NOMO-1 treated with DMSO at 0.1 percent for 48 hours (cell line): ENCODE results near the gene CREBBP.
"Not testable (repeated sequence)": the region's sequence is repeated elsewhere in the genome, so short reads cannot be mapped to it uniquely, and the experiment has no call there.

Experiments used
- DNase-seq: peaks from one replicate; lab custom pipeline; 2025; ENCODE audit not compliant: unreplicated experiment; lab: John Stamatoyannopoulos, UW

CREBBP gene

DNA sequence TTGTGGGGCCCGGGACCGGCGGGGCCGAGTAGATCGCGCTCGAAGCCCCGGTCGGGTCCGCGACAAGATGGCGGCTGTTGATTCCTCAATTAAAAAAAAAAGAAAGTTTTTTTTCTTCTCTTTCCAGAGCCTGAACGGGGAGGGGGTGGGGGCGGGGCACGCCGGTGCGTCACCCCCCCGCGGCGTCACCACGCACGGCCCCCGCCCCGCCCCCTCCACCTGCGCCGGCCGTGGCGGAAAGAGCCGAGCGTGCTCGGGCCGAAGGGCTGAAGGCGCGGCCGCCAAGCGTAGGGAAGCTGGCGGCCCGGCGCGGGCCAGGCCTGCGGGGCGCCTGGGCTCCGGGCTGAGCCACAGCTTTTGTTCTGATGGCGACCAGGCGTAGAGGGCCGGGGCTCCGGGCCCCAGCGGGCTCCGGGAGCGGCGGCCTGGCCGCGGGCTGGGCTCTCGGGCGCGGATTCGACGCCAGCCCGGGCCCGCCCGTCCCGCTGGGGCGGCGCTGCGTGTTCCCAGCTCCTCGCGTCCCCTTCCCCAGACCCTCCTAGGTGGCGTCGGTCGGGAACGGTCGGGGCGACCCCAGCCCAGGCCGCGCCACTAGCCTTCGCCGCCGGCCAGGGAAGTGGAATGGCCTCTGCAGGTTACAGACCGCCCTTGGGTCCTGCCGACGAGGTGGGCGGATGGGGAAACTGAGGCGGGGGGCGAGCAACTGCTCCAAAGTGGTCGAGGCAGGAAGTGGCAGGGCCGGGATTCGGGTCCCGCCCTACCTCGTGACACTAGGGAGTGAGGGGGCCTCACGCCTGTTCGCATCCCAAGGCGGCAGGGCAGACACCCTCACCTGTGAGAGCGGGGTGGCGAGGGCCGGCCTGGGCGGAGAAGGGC, at the start of gene CREBBP:
TSS of gene CREBBP (minus strand) at position 91 of the 876 bp plus-strand sequence. CDS start 797 bp downstream, outside the sequence.
- DNase-seq, result peak; percentile 79

DNA sequence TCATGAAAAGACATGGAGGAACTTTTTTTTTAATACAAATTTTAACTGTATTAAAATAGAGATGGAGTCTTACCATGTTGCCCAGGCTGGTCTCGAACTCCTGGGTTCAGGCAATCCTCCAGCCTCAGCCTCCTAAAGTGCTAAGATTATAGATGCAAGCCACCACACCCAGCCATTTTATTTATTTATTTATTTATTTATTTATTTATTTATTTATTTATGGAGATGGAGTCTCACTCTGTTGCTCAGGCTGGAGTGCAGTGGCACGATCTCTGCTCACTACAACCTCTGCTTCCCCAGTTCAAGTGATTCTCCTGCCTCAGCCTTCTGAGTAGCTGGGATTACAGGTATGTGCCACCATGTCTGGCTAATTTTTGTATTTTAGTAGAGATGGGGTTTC, 46.6 kb upstream of the CREBBP start:
- not testable (repeated sequence) for DNase-seq

DNA sequence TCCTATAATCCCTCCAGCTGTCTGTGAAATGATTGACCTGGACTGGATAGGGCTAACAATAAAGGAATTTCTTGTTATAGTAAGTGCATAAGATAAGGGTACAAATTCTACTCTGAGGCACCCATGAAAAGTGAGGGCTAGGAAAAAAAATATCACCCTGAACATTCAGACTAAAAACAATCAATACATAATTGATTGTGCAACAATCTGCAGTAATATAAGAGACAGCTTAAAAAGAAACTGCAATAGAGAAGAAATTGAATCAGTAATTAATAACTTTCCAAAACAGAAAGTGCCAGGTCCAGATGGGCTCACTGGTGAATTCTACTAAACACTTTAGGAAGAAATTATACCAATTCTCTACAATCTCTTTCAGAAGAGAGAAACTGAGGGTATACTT, 44.2 kb upstream of the CREBBP start:
- DNase-seq, result no peak

DNA sequence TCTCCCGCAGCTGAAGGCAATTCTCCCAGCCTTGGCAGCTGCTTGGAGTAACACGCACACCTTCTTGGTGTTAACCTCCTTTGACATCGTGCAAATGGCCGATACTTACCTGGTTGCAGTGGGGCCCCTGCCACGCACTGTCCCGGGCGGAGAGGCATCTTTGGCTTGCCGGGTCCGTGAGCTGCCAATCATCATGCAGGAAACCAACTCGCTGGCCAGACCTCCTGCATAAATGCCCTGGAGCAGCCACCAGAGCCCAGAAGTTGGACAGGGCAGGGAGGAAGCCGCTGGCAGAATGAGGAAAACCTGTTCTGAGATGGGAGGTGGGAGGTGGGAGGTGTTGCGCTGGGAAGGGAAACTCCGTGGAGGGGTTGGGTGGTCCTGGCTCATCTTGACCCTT, 41.7 kb upstream of the CREBBP start:
- no peak for DNase-seq

DNA sequence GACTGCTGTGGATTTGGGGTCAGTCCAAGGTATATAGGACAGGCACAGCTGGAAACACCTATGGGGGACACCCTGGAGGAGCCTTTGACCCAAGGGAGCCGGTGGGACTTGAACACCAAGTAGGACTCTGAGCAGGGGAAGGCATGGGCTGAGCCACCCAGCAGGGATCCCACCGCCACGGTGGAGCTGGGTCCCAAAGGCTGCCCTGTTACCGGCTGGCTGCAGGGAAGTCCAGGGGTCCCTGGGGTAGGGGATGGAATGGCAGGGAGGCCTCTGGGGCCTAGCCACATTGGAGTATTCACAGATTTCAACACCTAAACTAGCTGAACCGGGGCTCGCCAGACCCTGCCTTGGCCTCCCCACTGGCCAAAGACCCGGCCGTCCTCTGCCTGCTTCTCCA, 39.7 kb upstream of the CREBBP start:
- no peak for DNase-seq

DNA sequence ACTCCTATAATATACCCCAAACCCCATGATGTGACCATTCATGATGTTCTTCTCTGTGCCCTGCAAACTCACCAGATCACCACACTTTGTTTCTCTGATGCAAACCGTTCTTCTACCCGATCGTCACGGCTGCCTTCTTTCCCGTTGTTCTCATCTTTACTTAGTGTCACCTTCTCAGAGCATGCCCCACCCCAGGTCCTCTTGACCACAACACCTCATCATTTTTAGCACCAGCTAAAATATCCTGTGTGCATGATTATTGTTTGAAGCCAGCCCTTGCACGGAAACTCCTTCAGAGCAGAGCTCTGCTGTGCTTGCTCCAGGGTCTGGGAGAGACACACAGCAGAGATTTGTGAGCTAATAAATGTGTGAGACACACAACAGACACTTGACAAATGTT, 38.9 kb upstream of the CREBBP start:
- DNase-seq, result no peak

DNA sequence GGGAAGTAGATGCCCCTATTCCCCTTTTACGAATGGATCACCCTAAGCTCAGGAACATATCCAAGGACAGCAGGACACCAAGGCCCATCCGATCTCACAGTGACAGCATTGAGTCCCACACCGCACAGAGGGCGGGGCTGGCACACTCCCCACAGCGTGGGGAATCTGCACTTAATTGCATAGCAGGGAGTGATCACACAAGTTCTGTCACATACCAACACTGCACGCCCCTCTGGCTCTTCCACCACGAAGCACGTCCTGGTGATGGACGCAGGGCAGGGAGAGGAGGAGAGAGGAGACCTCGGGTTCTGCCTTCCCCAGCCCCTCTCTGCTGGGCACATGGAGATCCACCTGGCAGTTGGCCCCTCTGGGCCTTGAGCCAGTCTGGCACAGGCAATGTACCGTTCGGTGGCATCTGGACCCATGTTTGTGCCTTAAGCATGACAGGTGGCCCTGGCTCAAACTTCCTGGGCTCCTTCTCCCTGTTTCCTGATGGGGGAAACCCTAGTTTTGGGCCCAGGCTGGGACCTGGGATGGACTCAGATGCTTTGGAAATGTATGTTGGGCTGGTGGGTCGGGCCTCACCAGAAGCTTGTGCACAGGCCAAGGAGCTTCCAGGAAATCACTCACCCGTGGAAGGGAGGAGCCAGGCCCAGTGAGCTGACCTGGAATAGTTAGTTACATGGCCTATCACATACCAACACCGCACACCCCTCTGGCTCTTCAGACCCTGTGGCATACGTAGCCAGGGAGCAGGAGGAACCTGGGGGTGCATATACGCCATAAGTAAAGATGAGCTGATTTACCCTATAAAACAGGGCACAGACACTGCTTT, 35.1 kb upstream of the CREBBP start:
- no peak for DNase-seq

DNA sequence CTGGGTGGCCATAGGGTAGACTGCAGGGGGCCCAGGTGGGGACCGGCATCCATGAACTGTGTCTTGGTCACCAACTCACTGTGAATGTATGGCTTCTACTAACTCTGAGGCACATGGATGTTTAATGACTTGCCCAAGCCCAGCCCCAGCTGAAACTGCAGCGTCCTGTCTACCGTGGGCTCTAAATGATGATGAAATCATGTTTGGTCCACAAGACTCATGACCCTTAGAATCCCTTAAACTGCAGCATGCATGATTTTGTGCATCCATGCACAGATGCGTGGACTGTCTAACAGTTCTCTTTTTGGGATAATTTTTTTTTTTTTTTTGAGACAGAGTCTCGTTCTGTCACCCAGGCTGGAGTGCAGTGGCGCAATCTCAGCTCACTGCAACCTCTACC, 32.4 kb upstream of the CREBBP start:
- no peak for DNase-seq

DNA sequence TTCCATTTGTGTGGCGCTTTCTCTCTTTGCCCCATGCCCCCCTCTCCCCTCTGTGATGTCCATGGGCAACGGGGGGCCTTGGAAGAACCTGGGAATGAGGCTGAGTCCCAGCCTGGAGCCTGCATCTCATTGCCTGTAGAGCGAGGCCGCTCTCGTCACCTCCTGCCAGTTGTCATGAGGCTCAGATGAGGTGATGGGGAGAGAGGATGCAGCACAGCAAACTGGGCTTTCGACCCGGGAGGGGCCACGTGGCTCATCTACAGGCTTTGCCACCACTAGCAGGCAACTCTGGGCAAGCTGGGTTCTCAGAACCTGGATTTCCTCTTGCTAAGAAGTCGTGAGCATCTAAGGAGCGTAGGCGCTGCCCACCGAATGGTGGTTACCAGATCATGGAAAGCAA, 31.9 kb upstream of the CREBBP start:
- DNase-seq, result no peak

DNA sequence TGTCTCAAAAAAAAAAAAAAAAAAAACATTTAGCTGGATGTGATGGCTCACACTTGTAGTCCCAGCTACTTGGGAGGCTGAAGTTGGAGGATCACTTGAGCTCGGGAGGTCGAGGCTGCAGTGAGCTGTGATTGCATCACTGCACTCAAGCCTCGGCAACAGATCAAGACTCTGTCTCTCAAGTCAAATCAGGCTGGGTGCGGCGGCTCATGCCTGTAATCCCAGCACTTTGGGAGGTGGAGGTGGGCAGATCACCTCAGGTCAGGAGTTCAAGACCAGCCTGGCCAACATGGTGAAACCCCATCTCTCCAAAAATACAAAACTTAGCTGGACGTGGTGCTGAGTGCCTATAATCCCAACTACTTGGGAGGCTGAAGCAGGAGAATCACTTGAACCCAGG, 31.2 kb upstream of the CREBBP start:
- not testable (repeated sequence) for DNase-seq

DNA sequence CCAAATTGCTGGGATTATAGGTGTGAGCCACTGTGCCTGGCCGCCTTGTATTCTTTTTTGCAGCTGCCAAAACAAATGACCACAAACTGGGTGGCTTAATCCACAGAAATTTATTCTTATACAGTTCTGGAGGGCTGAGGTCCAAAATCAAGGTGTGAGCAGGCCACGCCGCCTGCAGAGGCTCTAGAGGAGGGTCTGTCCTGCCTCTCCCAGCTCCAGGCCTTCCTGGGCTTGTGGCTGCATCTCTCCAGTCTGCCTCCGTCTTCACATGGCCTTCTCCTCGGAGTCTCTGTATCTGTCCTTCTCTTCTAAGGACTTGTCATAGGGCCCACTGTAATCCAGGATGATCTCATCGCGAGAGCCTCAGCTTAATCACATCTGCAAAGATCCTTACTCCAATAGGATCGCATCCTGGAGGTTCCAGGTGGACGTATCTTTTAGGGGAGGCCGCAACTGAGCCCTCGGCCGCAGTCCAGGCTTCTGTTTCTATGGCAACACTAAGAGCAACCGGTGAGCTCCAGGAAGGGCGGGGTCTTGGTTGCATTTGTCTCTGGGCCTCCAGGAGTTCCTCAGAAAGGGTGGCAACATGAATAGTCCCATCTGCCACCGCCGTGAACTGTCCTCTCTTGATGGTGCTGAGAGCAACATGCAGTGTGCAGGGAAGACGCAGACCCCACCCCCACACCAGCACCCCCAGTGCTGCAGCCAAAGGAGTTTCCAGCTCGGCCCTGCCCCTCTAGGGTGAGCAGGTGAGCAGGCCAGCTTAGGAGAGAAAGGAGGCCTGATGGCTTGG, 29.5 kb upstream of the CREBBP start:
- DNase-seq, result no peak

DNA sequence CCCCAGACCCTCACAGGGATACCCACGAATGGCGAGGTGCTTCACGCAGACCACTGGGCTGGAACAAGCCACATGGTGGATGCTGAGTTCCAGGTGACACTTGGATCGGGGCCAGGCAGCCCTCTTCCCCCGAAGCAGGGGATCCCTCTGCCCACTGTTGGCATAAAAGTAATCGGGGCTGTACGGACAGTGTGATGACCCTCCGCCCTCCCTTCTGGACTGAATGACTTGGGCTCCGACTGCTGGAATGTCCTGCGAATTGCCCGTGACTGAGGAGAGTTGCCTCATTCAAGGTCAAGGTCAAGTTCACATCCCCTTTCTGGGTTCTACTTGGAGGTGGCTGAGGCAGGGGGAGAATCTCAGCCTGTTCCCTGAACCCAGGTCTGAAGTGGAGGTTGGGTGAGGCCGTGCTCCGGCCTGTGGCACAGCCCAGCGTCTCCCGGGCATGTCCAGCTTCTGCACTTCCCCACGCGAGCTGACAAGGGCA, 28.5 kb upstream of the CREBBP start:
- DNase-seq, result no peak

DNA sequence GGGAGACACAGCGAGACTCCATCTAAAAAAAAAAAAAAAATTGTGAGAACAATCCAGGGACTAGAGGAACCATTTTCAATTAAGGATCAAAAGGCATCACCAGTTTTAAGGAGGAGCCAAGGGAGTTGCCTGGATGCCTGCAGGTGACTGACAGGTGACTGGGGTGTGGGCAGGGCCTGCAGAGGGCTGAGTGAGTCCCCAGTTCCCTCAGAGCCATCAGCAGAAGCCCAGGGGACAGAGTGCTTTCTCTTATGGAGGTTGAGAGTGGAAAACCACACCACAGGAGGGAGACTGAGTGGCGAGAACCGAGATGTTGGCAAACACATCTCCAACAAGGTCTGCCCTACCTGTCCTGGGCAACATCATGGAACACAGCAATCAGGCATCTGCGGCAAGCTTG, 27.1 kb upstream of the CREBBP start:
- DNase-seq, result no peak

DNA sequence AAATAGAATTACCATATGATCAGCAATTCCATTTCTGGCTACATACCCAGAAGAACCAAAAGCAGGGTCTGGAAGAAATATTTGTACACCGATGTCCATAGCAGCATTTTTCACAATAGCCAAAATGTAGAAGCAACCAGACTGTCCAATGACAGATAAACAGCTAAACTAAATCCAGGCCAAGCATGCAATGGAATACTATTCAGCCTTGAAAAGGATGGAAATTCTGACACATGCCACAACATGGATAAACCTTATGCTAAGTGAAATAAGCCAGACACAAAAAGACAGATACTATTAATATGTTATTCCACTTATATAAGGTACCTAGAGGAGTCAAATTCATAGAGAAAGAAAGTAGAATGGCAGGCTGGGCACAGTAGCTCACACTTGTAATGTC, 25.9 kb upstream of the CREBBP start:
- DNase-seq, result no peak

DNA sequence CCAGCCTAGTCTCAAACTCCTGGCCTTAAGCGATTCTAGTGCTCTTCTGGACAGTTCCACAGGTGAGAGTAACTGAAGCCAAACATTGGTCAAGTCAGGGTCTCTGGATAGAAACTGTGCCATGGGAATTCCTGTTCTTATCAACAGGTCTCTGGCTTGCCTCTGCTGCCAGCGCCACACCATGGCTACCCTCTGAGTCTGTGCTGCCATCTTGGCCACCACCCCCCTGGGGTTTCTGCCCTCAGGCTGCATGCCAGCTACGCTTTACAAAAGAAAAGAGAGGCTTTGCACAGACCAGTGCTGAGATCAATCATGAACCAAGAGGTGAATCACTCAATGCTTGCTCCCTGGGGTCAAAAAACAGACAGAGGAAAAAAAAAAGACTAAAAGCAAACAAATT, 24.4 kb upstream of the CREBBP start:
- no peak for DNase-seq

DNA sequence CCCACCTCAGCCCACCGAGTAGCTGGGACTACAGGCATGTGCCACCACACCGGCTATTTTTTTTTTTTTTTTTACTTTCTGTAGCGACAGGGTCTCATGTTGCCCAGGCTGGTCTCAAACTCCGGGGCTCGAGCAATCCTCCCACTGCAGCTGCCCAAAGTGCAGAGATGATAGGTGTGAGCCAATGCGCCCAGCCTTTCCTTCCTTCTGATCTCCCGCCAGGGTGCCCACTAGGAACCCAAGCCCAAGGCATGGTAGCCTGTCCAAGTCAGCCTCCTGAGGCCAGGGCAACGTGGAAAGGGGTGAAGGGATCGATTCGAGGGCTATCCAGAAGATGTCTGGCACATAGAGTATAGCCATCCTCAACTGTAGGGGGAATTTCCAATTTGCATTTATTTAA, 9.6 kb upstream of the CREBBP start:
- DNase-seq, result no peak

DNA sequence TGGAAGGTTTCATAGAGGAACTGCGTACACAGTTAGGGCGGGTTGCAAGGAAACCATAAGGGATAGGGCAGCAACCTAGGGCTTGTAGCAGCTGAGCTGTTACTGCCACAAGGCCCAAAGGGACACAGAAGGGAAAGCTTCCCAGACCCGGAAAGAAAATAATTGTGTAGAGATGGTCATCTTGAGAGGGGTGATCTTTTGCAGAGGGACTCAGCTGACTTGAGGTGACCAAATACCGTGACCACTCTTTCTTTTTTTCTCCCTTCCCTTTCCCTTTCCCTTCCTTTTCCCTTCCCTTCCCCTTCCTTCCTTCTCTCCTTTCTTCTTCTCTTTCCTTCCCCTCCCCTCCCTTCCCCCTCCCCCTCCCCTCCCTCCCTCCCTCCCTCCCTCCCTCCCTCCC, 8.5 kb upstream of the CREBBP start:
- DNase-seq, result no peak

DNA sequence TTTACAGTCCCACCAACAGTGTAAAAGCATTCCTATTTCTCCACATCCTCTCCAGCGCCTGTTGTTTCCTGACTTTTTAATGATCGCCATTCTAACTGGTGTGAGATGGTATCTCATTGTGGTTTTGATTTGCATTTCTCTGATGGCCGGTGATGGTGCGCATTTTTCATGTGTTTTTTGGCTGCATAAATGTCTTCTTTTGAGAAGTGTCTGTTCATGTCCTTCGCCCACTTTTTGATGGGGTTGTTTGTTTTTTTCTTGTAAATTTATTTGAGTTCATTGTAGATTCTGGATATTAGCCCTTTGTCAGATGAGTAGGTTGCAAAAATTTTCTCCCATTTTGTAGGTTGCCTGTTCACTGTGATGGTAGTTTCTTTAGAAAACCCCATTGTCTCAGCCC, 5.5 kb upstream of the CREBBP start:
- not testable (repeated sequence) for DNase-seq

DNA sequence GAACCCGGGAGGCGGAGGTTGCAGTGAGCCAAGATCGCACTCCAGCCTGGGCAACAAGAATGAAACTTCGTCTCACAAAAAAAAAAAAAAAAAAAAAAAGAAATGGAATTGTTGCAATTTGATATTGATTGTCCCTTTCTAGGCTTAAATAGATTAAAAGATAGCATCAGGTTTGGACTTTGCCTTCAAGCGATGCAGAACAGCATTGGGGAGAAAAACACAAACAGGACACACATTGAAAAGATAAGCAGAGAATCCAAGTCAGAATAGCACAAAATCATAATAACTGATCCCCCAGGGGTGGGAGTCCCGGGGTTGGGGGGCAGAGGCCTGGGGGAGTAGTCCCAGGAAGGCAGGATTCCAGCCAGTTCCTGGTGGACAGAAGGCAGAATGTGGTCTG, 3.9 kb upstream of the CREBBP start:
- no peak for DNase-seq

DNA sequence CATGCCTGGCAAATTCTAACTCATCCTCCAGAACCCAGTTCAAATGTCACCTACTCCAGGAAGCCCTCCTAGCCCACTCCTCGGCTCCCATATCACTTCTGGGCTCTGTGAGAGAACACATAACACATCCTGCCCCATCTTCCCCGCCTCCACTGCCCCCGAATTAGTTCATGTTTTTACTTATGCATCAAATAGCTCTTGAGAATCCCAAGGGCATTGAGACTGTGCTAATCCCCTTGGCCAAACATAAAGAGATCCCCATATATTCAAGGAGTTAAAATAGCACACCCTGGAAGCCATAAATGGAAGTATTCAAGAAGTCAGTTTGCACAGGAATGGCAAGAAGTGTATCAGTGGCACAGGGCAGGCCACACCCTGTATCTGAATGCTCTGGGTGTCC, 2.0 kb upstream of the CREBBP start:
- no peak for DNase-seq

DNA sequence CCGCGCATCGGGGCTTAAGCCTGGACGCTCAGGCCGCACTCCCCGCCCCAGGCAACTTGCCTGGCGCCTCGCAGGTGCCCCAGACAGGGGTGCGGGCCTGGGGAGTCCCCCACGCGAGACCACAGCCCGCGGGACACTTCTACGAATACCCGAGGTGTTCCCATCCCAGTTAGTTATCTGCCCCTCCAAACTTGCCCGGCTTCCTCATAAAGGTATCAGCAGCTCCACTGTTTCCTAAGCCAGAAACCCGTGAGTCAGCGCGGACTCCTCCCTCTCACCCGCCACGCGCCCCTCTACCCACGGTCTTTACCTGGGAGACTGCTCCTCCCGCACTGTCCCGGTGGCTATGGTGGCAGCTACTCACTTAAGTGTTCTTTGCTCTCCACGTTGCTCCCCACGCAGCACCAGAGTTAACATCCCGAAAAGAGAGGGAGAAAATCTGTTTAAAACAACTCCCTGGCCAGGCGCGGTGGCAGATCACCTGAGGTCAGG, 1.0 kb upstream of the CREBBP start:
- DNase-seq, result no peak
